GM12872 (cell line): Measurements from ENCODE around the gene CLDN34.

Experiments
- CTCF ChIP-seq: IDR thresholded peaks from 3 replicates; pipeline ENCODE4 v1.5.1; 2011; ENCODE audit warnings: low read depth, mild to moderate bottlenecking, low read length, moderate library complexity; ENCODE audit not compliant: insufficient read depth

Gene CLDN34

GRCh38 chrX:9935436-9935835 is 31.7 kb upstream of the CLDN34 start:
- no peak for TF ChIP-seq CTCF

- no peak for TF ChIP-seq CTCF
Measured at GRCh38 chrX:9937761-9938160, 29.4 kb upstream of the CLDN34 start.

- TF ChIP-seq CTCF: no peak
Measured at GRCh38 chrX:9938516-9938915, 28.6 kb upstream of the CLDN34 start.

- TF ChIP-seq CTCF: no peak
Measured at GRCh38 chrX:9940421-9940820, 26.7 kb upstream of the CLDN34 start.

- TF ChIP-seq CTCF: no peak
Measured at GRCh38 chrX:9942086-9942485, 25.1 kb upstream of the CLDN34 start.

- no peak for TF ChIP-seq CTCF
Measured at GRCh38 chrX:9943420-9943819, 23.7 kb upstream of the CLDN34 start.

GRCh38 chrX:9947131-9947794 is 19.9 kb upstream of the CLDN34 start:
- no peak for TF ChIP-seq CTCF

- TF ChIP-seq CTCF: no peak
Measured at GRCh38 chrX:9948406-9948805, 18.8 kb upstream of the CLDN34 start.
